ENCODE results near the gene ASCL3. TPM values are rescaled to one million over a fixed set of nuclear protein-coding genes. Genes with fewer than 3 reads are reported as not detected.

ASCL3 gene
- polyA plus RNA-seq, 1 experiment: not detected

DNA sequence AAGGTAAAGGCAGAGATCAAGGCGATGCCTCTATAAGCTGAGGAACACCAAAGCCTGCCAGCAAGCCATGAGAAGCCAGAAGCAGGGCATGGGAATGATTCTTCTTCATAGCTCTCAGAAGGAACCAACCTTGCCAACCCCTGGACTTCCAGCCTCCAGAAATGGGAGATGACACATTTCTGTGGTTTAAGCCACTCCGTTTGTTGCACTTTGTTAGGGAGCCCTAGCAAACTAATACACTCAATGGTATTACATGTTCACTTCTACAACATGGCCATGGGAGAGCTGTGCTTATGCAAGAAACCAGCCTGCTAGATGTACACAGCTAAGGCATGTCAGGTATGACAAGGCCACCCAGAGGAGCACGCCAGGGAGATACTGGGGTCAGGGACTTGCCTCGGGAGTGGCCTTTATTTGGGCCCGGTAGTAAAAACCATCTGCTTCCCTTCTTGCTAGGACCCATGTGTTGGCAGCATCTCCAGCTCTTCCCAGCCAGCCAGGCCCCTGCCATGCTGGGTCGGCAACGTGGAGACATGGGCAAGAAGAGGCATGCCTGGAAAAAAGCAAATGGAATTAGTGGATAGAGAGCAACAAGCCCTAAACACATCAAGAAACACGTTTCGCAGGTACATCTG lies 13.7 kb downstream of the ASCL3 start:
- TF ChIP-seq, protein P1, sequence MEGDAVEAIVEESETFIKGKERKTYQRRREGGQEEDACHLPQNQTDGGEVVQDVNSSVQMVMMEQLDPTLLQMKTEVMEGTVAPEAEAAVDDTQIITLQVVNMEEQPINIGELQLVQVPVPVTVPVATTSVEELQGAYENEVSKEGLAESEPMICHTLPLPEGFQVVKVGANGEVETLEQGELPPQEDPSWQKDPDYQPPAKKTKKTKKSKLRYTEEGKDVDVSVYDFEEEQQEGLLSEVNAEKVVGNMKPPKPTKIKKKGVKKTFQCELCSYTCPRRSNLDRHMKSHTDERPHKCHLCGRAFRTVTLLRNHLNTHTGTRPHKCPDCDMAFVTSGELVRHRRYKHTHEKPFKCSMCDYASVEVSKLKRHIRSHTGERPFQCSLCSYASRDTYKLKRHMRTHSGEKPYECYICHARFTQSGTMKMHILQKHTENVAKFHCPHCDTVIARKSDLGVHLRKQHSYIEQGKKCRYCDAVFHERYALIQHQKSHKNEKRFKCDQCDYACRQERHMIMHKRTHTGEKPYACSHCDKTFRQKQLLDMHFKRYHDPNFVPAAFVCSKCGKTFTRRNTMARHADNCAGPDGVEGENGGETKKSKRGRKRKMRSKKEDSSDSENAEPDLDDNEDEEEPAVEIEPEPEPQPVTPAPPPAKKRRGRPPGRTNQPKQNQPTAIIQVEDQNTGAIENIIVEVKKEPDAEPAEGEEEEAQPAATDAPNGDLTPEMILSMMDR (IDR thresholded peaks at IDR 0.05; ENCODE audit: insufficient read depth, low read depth, low read length): no peak
- POLR2A ChIA-PET: no interaction called here
- CTCF ChIA-PET: interaction anchor here (0.7 to 1.7 kb wide), 3 partner anchors 11 to 142 kb away, joined by 3 to 6 read pairs (median 3); no protein-coding TSS in a partner anchor
- DNase-seq (ENCODE audit: low read depth): no peak
- H3K27me3 ChIP-seq (ENCODE audit: control insufficient read depth, insufficient read depth, low read length): no peaks in the 10 kb centered on the region
- peaks cover 1% of the 10 kb centered on the region; the same call in 1 of the 2 replicates for H3K36me3 ChIP-seq (ENCODE audit: control insufficient read depth, insufficient read depth, low read length)
- no peak overlapping the region for H3K4me3 ChIP-seq (ENCODE audit: low read depth, low read length)

DNA sequence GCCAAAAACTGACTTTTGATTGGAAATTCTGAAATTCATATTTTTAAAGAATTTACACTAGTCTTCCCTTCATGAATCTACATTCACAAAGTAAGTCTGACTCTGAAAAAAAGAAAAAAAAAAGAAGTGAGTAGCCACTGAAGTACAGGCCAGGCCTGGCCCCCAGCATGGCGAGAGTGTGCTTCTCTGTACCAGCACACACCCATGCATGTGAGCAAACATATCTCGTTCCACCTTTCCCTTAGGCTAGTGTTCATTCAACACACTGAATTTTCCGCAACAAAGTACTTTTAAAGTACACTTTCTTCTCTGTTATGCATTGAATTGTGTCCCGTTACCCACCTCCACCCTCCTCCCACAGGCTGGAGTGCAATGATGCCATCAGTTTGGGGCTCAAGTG lies 14.6 kb downstream of the ASCL3 start:
- no peak for DNase-seq (ENCODE audit: low read depth)
- H3K36me3 ChIP-seq (ENCODE audit: control insufficient read depth, insufficient read depth, low read length): peaks cover 1% of the 10 kb centered on the region; the same call in 1 of the 2 replicates
- ChIA-PET CTCF (interaction anchor here (0.7 kb wide), 1 partner anchor 88 kb away, joined by 3 read pairs; no protein-coding TSS in a partner anchor), POLR2A (no interaction called here)
- TF ChIP-seq, protein P1 (IDR thresholded peaks at IDR 0.05; ENCODE audit: insufficient read depth, low read depth, low read length): no peak
- H3K27me3 ChIP-seq (ENCODE audit: control insufficient read depth, insufficient read depth, low read length): no peaks in the 10 kb centered on the region
- no peak overlapping the region for H3K4me3 ChIP-seq (ENCODE audit: low read depth, low read length)

DNA sequence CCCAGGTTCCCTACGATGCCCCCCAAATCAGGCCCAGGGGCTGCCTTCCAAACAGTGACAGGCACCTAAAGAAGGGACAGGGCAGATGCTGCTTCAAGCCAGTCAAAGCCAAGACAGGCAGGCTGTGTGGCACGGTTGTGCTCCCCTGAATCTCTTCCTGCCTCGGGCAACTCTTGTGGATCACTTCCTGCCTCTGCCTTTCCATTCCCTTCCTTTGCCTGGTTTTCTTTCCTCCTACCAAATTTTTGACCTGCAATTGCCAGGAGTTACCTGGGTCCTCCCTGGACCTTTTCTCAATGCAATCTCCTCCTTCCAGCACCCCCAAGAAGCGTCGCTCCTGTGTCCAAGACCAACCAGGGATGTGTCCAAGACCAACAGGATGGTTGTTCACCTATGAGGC lies 15.6 kb downstream of the ASCL3 start:
- no peak overlapping the region for H3K4me3 ChIP-seq (ENCODE audit: low read depth, low read length)
- no peaks in the 10 kb centered on the region for H3K27me3 ChIP-seq (ENCODE audit: control insufficient read depth, insufficient read depth, low read length)
- TF ChIP-seq, protein P1 (IDR thresholded peaks at IDR 0.05; ENCODE audit: insufficient read depth, low read depth, low read length): no peak
- ChIA-PET CTCF (no interaction called here), POLR2A (no interaction called here)
- H3K36me3 ChIP-seq (ENCODE audit: control insufficient read depth, insufficient read depth, low read length): peaks cover 1% of the 10 kb centered on the region; the same call in 1 of the 2 replicates
- DNase-seq (ENCODE audit: low read depth): no peak

DNA sequence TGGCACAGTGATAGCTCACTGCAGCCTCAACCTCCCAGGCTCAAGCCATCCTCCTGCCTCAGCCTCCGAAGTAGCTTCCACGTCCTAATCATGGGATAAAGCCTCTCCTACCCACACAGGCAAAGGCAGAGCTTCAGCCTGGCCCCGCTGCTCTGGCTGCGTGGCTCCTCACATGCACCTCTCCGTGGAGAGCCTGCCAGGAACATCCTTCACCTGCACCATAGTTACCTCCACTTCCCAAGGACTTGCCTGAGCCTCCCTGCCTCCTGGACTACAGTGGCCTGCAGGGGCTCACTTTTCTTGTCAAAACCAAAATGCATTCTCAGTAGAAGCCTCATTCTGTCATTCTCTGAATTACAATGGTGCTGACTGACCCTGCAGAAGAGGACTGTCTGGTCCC lies 16.6 kb downstream of the ASCL3 start:
- H3K36me3 ChIP-seq (ENCODE audit: control insufficient read depth, insufficient read depth, low read length): peaks cover 1% of the 10 kb centered on the region
- no peak for DNase-seq (ENCODE audit: low read depth)
- ChIA-PET POLR2A (interaction anchor here (0.6 kb wide), 1 partner anchor 448 kb away, joined by 8 read pairs; no protein-coding TSS in a partner anchor), CTCF (interaction anchor here (1.2 to 2.0 kb wide), 3 partner anchors 9 to 33 kb away, joined by 3 to 6 read pairs (median 5); no protein-coding TSS in a partner anchor)
- no peak overlapping the region for H3K4me3 ChIP-seq (ENCODE audit: low read depth, low read length)
- TF ChIP-seq, protein P1 (IDR thresholded peaks at IDR 0.05; ENCODE audit: insufficient read depth, low read depth, low read length): no peak
- H3K27me3 ChIP-seq (ENCODE audit: control insufficient read depth, insufficient read depth, low read length): no peaks in the 10 kb centered on the region

DNA sequence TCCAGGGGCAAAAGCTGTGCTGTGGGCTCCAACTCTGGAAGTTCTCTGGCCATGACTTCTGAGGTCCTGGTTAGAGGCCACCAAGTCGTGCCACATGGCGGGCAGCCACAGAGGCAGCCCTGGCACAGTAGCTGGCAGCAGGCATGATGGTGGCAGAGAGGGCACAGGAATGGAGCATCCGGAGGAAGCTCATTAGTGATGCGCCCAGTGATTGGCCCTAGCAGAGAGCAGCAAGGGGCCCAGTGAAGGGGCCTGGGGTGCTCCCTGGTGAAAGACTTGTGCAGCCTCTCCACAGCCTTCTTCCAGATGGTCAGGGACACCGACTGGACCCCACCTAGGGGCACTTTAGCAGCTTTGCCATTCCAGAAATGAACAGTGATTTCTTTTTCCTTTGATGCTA lies 17.1 kb downstream of the ASCL3 start:
- CTCF ChIA-PET: interaction anchor here (1.2 to 2.0 kb wide), 3 partner anchors 10 to 34 kb away, joined by 3 to 6 read pairs (median 5); no protein-coding TSS in a partner anchor
- peaks cover 1% of the 10 kb centered on the region for H3K36me3 ChIP-seq (ENCODE audit: control insufficient read depth, insufficient read depth, low read length)
- H3K4me3 ChIP-seq (ENCODE audit: low read depth, low read length): no peak overlapping the region
- POLR2A ChIA-PET: interaction anchor here (0.6 kb wide), 1 partner anchor 447 kb away, joined by 8 read pairs; no protein-coding TSS in a partner anchor
- no peak for DNase-seq (ENCODE audit: low read depth)
- TF ChIP-seq, protein P1 (IDR thresholded peaks at IDR 0.05; ENCODE audit: insufficient read depth, low read depth, low read length): no peak
- no peaks in the 10 kb centered on the region for H3K27me3 ChIP-seq (ENCODE audit: control insufficient read depth, insufficient read depth, low read length)

Measured in BJ (cell line).